Sciatic nerve (tissue), 2 donors: ENCODE results near the gene TEF. TPM values are rescaled to one million over a fixed set of nuclear protein-coding genes. Genes with fewer than 3 reads are reported as not detected.
"Not testable (repeated sequence)": the region's sequence is repeated elsewhere in the genome, so short reads cannot be mapped to it uniquely, and the experiment has no call there.

ENCODE experiments used
- ATAC-seq: fragments of 200-7000 bp; cut with Tn5 transposase; one replicate; pipeline ENCODE4 v1.9.1; 2020; ENCODE audit warnings: mild to moderate bottlenecking, moderate library complexity
- DNase-seq: peaks from one replicate; pipeline ENCODE4 v3.0.0-alpha.2; 2020; ENCODE audit warnings: low spot score
- intact Hi-C: fragments of 100-400 bp; cut with DNase I; formaldehyde crosslinking; loops from one replicate; pipeline ENCODE4 v1.14.2; 2022
- total RNA-seq: library from RNA; stranded (reverse); fragmentation: NEBNext Ultra II Directional; extraction: Animal tissue kit (Norgen Biotek cat#: 25700); gene quantifications from one replicate; pipeline ENCODE4 v1.2.1, GENCODE V29; 2021
- donor health status: DM: no; HTN: no; CAD: no.
- donor health status: DM: no; HTN: no; CAD: no.

The TEF gene
- total RNA-seq, 1 donor from 2014 or later, result 36.5 TPM

DNA sequence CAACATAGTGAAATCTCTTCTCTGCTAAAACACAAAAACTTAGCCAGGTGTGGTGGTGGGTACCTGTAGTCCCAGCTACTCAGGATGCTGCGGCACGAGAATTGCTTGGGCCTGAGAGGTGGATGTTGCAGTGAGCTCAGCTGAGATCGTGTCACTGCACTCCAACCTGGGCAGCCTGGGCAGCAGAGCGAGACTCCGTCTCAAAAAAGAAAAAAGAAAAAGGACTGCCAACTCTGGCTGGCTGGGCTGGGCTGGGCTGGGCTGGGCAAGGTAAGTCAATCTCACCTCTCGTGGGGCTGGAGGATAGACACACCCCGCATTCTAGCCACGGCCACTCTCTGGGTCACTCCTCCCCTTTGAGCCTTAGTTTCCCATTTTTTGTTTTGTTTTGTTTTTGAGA is 26.9 kb downstream of the TEF start:
- DNase-seq (no peak), ATAC-seq (no peak)
- intact Hi-C loops, result no loop called here

GRCh38 chr22:41410311-41410751 is 28.6 kb downstream of the TEF start:
- DNase-seq, result no peak
- intact Hi-C loops, result no loop called here
- no peak for ATAC-seq

DNA sequence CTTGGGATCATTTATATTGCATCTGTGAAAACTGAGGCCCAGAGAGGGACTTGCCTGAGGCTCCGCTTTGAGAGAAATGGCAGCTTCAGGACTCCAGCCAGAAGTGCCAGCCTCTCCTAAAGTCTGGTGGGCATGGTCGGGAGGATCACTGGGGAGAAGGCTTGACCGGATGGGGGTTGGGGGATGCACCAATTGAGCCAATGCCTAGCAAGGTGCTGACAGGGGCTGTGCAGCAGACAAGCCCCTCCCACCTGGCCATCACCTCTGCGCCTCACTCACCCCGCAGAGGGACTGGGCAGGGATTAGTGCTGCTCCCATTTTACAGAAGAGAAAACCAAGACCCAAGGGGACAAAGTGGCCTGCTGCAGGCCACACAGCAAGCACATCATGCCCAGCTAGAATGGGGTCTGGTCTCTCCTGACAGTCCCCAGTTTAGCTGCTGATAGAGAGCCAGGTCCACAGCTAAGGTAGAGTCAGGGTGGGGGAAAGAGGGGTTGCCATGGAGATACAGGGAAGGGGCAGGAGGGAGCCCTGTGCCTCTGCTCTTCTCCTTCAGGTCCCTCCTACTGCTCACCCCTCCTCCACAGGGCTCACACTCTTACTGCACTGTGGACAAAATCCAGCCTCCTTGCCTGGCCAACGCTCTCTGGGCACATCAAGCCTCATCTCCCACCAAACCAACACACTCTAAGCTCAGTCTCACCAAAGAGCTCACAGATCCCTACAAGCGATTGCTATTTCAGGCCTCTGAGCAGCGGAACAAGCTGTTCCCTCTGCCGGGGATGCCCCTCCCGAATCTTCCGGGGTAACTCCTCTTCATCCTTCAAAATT is 29.5 kb downstream of the TEF start:
- intact Hi-C loops, result no loop called here
- ATAC-seq, result peak; percentile 31
- DNase-seq, result no peak

DNA sequence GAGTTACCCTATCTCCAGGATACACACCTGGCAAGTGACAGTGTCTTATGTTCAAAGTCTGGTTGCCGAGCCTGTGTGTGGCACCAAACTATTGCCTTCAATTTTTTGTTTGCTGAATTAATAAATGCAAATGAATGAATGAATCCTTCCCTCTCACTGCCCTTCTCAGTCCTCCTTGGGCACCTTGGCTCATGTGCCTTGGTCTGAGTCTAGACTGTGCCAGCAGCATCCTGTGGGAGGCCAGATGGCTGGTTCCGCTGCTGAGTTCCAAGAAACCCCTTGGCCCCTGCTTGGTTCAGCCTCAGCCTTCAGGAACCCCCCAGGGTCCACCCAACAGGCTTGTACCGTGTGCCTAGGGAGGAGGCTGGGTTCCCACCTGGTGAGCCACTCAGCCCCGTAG is 33.8 kb downstream of the TEF start:
- DNase-seq (no peak), ATAC-seq (no peak)
- intact Hi-C loops, result no loop called here

- ATAC-seq (peak; percentile 63), DNase-seq (peak; percentile 88)
- intact Hi-C loops, result no loop called here
Measured at GRCh38 chr22:41417622-41418390, 36.1 kb downstream of the TEF start.

DNA sequence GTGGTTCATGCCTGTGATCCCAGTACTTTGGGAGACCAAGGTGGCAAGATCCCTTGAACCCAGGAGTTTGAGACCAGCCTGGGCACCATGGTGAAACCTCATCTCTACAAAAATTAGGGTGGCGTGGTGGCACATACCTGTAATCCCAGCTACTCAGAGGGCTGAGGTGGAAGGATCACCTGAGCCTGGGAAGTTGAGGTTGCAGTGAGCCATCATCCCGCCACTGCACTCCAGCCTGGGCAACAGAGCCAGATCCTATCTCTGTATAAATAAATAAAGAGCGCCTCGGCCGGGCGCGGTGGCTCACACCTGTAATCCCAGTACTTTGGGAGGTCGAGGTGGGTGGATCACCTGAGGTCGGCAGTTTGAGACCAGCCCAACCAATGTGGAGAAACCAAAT is 37.0 kb downstream of the TEF start:
- no peak for ATAC-seq
- intact Hi-C loops, result no loop called here
- DNase-seq, result no peak

DNA sequence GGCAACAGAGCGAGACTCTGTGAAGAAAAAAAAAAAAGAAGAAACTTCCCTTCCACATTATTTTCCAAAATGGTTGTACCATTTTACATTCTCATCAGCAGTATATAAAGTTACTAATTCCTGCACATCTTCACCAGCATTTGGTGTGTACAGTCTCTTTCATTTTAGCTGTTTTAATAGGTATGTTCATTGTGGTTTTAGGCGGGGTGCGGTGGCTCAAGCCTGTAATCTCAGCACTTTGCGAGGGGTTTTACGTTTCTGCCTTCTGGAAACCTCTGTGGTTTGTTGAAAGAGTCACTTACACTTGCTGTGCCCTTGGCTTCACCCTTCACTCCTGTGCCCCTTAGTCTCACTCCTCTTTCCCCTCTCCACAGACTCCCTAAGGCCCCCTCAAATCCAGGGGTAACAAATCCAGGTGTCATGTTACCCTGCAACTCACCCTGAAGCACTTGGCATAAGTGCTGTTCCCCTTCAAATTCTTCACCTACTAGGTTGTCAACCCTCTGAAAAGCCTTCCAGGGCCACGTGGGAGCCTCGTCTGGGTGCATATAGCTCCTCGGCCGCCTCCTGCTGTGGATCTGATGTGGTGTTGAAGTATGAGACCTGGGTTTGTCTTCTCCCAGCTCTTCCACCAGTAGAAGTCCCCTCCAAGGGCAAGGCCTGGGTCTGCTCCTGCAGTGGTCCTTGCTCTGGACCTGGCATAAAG is 44.1 kb downstream of the TEF start:
- ATAC-seq, result no peak
- intact Hi-C loops, result no loop called here

DNA sequence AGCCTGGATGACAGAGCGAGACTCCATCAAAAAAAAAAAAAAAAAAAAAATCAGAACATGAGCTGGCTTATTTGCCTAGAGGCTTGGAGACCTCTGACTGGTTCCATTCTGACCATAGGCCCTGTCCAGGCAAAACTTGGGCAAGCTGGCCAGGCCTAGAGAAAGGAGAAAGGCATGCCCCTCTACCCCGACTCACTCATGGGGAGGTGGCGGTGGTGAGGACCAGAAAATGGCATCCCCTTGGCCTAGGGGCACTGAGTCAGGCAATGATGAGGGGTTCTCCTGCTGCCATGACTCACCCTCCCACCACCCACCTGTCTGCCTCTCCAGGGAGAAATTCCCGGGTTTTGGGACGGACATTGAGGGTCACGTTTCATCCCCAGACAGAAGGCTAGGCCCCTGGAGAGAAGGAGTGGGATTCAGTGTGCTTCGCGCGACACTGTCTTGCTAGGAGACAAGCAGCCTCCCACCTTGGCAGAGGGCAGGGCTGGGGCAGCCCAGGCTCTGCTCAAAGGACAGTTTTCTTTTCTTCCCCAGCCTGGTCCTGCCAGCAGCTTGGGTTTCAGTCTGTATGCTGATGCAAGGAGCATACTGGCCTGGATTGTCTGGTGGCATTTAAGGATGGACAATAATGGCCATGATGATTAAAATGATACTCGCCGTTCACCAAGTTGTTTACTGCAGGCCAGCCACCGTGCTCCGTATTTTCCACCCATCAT is 47.6 kb downstream of the TEF start:
- ATAC-seq (no peak), DNase-seq (no peak)
- intact Hi-C loops, result no loop called here

More for the DNA sequence above, 44.1 kb downstream of the TEF start:
- DNase-seq, result no peak

- no peak for DNase-seq
- intact Hi-C loops, result no loop called here
- no peak for ATAC-seq
Measured at GRCh38 chr22:41429951-41430332, 48.2 kb downstream of the TEF start.

GRCh38 chr22:41431656-41432055 is 49.9 kb downstream of the TEF start:
- intact Hi-C loops, result no loop called here
- ATAC-seq (no peak), DNase-seq (no peak)

GRCh38 chr22:41433480-41433879 is 51.7 kb downstream of the TEF start:
- peak; percentile 77 for ATAC-seq
- intact Hi-C loops, DNase-seq: not testable (repeated sequence)

DNA sequence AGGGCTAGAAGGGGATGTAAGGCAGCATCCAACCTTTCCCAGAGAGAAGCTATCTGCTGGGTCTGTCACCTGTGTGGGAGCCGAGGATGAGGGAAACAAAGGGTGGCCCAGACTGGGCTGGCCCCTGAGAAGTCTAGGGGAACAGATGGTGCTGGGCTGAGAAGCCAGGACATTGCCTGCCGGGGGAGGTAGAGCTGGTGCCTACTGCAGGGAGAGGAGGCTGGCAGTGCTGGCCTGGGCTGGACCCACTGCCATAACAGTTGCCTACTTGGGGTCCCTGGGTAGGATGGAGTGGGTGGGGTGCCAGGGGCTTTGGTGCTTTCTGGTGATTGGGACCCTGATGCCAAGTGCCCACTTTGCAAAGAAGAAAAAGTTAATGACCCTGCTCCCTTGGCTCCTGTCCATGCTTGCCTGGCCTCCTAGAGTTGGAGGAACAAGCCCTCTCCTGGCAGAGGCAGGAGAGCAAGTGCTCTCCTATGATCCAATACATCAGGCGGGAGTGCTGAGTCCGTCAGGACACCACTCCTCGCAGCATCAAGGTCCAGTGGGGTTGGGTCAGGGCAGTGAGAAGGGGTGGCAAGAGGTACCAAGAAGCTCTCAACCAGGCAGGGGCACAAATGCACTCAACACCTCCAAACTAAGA is 52.7 kb downstream of the TEF start:
- not testable (repeated sequence) for ATAC-seq

GRCh38 chr22:41435560-41435959 is 53.8 kb downstream of the TEF start:
- intact Hi-C loops, result no loop called here
- ATAC-seq (no peak), DNase-seq (no peak)

More for the DNA sequence above, 52.7 kb downstream of the TEF start:
- intact Hi-C loops, DNase-seq: not testable (repeated sequence)

DNA sequence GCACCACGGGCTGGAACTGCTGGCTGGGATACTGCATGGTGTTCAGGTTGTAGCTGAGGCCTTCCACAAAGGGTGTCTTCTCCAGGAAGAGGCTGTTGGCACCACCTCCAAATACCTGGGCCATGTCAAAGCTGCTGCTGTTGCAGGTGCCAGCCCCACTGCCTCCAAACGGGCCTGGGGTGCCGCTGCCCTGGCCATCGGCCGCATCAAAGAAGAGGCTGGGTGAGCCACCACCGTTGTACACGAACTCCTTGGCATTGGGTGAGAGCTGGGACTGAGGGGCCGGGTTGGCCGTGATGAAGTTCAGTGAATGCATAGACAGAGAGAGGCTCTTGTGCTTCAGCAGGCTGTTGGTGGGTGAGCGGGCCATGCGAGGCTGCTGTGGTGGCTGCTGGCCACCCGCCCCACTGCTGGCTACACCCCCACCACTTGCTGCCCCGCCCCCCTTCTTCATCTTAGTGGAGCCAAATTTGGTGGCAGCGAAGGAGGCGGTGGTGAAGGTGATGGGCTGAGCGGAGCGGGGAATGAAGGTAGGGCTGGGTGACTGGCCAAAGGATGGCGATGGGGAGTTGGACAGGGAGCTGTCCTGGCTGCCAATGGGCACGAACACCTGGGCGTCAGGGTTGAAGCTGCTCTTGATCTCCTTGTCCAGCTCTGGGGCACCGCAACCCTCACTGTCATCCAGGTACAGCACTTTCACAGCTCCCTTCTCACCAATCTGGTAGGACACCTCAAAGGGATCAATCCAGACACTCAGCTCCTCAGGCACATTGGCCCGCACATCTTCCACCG is 54.8 kb downstream of the TEF start:
- intact Hi-C loops, result no loop called here
- no peak for DNase-seq
- ATAC-seq, result no peak

DNA sequence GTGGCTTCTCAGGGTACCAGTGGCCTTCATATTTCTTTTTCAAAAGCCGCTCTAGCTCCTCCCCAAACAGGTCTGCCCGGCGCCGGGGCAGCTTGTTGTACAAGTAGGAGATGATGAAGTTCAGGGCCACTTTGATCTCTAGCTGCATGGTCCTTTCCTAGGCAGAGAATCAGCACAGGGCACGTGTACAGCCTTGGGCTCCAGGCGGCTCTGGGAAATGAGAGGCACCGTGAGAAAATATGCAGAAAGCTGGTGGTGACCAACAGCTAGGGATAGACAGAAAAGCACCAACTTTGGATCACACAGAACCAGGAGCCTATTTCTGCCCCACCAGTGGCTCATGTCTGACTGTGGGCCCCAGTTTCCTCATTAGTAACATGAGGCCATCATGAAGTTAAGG is 55.5 kb downstream of the TEF start:
- no peak for DNase-seq
- intact Hi-C loops, result no loop called here
- ATAC-seq, result no peak

DNA sequence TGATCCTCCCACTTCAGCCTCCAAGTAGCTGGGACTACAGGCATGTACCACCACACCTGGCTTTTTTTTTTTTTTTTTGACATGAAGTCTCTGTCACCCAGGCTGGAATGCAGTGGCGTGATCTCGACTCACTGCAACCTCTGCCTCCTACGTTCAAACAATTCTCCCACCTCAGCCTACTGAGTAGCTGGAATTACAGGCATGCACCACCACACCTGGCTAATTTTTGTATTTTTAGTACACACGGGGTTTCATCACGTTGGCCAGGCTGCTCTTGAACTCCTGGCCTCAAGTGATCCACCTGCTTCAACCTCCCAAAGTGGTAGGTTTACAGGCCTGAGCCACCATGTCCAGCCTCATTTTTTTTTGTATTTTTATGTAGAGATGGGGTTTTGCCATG is 58.8 kb downstream of the TEF start:
- ATAC-seq, intact Hi-C loops, DNase-seq: not testable (repeated sequence)

GRCh38 chr22:41442240-41442792 is 60.6 kb downstream of the TEF start:
- ATAC-seq (no peak), DNase-seq (no peak)
- intact Hi-C loops, result no loop called here
